KOPT-K1 (cell line): ENCODE results near the gene SLC29A2.
"Not testable (repeated sequence)": the region's sequence is repeated elsewhere in the genome, so short reads cannot be mapped to it uniquely, and the experiment has no call there.

Source experiments
- H3K27ac ChIP-seq: fragments of 200-600 bp; sonication (generic); 2 replicates; pipeline ENCODE4 v1.5.1; 2016; ENCODE audit warnings: antibody characterized with exemption, mild to moderate bottlenecking, low read depth, low read length; ENCODE audit not compliant: poor library complexity, severe bottlenecking
- H3K36me3 ChIP-seq: fragments of 200-600 bp; sonication (generic); 2 replicates; pipeline ENCODE4 v1.5.1; 2017; ENCODE audit warnings: antibody characterized with exemption, mild to moderate bottlenecking, low read length, moderate library complexity; ENCODE audit not compliant: insufficient read depth
- H3K9me3 ChIP-seq: fragments of 200-600 bp; sonication (generic); 2 replicates; pipeline ENCODE4 v1.5.1; 2017; ENCODE audit warnings: antibody characterized with exemption, low read length, mild to moderate bottlenecking; ENCODE audit not compliant: insufficient read depth, poor library complexity, severe bottlenecking

Gene SLC29A2

GRCh38 chr11:66326261-66327111 lies 45.1 kb downstream of the SLC29A2 start:
- Histone ChIP-seq H3K9me3 (no peaks in the 10 kb centered on the region), H3K36me3 (no peaks in the 10 kb centered on the region), H3K27ac (peak overlapping the region; percentile 92)

- H3K36me3 ChIP-seq = no peaks in the 10 kb centered on the region
- H3K27ac ChIP-seq = peak overlapping the region; percentile 92
- no peaks in the 10 kb centered on the region for H3K9me3 ChIP-seq
These were observed 46.3 kb downstream of the SLC29A2 start for GRCh38 chr11:66325263-66325671.

DNA sequence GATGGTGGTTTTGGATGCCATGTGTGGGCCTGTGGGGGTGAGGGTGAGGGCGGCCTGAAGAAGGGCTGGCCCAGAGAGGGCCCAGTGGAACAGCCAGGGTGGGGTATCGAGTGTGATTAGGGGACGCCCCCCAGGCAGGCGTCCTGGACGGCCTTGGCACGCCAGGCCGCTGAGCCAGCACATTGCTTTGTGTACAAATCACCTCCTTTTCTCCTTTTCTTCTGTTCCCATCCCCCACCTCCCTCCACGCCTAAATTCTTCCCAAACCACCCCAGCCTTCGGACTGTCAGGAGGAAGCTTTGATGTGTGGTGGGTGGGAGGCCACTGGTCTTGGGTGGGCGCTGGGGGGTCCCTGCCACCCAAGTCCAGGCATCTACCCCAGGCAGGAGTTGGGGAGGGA lies 46.9 kb downstream of the SLC29A2 start:
- Histone ChIP-seq H3K36me3 (no peaks in the 10 kb centered on the region), H3K27ac (peak overlapping the region; percentile 92), H3K9me3 (no peaks in the 10 kb centered on the region)

GRCh38 chr11:66323684-66324083 lies 47.9 kb downstream of the SLC29A2 start:
- no peak overlapping the region for H3K27ac ChIP-seq
- no peaks in the 10 kb centered on the region for H3K9me3 ChIP-seq
- no peaks in the 10 kb centered on the region for H3K36me3 ChIP-seq

DNA sequence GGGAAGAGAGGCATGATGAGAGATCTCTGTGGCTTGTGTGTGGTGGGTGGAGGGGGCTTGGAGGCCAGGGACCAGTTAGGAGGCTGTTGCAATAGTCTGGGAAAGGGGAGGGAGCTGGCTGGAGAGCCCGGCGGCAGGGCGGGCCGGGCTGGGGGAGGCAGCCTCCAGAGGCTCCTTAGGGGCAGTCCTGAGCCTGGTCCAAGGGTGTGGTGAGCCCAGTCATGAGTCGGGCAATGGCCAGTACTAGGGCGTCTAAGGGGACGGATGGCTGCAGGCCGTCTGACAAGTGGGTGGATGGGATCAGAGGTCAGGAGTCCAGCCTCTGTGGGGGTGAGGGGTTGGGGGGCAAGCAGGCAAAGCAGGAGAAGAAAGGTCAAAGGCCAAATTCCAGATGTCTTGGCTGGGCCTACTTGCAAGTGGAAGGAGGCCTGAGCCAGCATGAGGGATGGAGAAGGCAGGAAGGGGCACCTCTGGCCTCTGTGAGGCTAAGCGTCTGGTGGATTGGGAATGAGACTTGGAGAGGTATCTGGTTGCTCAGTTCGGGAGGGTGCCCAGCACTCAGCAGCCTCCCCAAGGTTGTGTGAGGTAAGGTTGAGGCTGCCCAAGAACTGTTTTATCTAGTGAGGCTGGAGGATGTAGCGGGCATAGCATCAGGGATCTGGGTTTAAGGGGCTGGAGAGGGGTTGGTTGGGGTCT lies 48.7 kb downstream of the SLC29A2 start:
- Histone ChIP-seq H3K27ac (no peak overlapping the region), H3K9me3 (no peaks in the 10 kb centered on the region), H3K36me3 (no peaks in the 10 kb centered on the region)

- H3K36me3 ChIP-seq = no peaks in the 10 kb centered on the region
- no peak overlapping the region for H3K27ac ChIP-seq
- no peaks in the 10 kb centered on the region for H3K9me3 ChIP-seq
These were observed 50.0 kb downstream of the SLC29A2 start for GRCh38 chr11:66321606-66322005.

DNA sequence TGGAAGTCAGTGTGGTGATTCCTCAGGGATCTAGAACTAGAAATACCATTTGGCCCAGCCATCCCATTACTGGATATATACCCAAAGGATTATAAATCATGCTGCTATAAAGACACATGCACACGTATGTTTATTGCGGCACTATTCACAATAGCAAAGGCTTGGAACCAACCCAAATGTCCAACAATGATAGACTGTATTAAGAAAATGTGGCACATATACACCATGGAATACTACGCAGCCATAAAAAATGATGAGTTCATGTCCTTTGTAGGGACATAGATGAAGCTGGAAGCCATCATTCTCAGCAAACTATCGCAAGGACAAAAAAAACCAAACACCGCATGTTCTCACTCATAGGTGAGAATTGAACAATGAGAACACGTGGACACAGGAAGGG lies 50.8 kb downstream of the SLC29A2 start:
- H3K36me3 ChIP-seq, H3K9me3 ChIP-seq, H3K27ac ChIP-seq: not testable (repeated sequence)

DNA sequence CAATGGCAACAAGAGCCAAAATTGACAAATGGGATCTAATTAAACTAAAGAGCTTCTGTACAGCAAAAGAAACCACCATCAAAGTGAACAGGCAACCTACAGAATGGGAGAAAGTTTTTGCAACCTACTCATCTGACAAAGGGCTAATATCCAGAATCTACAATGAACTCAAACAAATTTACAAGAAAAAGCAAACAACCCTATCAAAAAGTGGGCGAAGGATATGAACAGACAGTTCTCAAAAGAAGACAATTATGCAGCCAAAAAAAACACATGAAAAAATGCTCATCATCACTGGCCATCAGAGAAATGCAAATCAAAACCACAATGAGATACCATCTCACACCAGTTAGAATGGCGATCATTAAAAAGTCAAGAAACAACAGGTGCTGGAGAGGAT lies 51.3 kb downstream of the SLC29A2 start:
- H3K36me3 ChIP-seq, H3K9me3 ChIP-seq, H3K27ac ChIP-seq: not testable (repeated sequence)

DNA sequence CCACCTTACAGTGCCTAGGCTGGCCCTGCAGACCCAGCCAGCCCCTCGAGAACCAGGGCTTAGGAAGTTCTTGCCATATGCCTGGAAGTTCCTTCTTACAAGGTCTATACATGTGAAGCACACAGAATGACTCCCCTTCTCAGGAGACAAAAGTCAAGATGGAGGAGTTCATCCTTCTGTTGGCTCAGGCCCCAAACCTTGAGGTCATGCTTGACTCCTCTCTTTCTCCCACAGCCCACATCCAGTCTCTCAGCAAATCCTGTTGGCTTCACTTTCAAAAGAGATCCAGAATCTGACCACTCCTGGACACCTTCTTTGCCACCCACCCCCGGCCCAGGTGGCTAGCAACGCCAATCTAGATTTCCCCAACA lies 53.0 kb downstream of the SLC29A2 start:
- Histone ChIP-seq H3K9me3 (no peaks in the 10 kb centered on the region), H3K36me3 (no peaks in the 10 kb centered on the region), H3K27ac (peak overlapping the region; percentile 98)

GRCh38 chr11:66317723-66318599 lies 53.6 kb downstream of the SLC29A2 start:
- peak overlapping the region; percentile 98 for H3K27ac ChIP-seq
- H3K36me3 ChIP-seq = no peaks in the 10 kb centered on the region
- no peaks in the 10 kb centered on the region for H3K9me3 ChIP-seq

DNA sequence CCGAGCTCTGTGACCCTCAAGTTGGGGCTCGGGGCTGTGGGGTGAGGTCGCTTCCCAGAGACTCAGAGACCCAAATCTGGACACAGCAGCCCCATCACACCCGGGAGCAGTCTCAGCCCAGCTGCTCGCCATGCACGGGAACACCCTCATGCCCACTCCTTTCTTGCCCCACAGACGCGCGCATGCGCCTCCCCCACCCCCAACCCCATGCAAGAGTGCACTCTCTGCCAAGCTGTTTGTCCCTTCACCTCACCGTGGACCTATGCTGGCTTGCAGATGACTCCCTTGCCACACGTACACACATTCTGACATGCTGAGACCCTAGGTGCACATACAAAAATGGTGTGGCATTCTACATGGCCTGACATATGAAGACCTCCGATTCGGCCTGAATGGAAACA lies 54.2 kb downstream of the SLC29A2 start:
- Histone ChIP-seq H3K36me3 (no peaks in the 10 kb centered on the region), H3K27ac (peak overlapping the region; percentile 98)

DNA sequence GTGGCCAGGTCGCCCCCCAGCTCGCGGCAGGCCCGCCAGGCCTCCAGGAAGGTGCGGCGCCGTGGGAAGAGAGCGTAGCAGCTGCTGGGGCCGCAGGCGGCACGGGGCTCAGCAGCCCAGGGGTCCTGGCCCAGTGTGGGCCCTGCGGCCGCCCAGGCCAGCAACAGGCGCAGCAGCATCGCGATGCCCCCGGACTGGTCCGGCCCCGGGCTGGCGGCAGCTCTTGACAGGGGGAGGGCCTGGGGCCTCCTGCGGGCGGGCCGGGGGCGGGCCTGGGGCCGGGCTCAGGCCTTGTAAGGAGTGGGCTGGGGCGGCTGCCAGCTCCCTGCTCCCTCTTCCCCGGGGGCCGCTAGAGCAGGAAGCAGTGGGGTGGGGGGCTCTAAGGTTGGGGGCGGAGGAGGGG lies 54.7 kb downstream of the SLC29A2 start, which contains the start of gene CD248:
Gene CD248, minus strand, starts transcription at position 196 of the 403 bp plus-strand sequence. Its CDS starts 17 bp downstream, at position 179.
- Histone ChIP-seq H3K27ac (peak within 1 kb of the TSS; percentile 98), H3K36me3 (no peaks in the 10 kb centered on the region)

More for the DNA sequence above, 54.2 kb downstream of the SLC29A2 start:
- H3K9me3 ChIP-seq = no peaks in the 10 kb centered on the region

DNA sequence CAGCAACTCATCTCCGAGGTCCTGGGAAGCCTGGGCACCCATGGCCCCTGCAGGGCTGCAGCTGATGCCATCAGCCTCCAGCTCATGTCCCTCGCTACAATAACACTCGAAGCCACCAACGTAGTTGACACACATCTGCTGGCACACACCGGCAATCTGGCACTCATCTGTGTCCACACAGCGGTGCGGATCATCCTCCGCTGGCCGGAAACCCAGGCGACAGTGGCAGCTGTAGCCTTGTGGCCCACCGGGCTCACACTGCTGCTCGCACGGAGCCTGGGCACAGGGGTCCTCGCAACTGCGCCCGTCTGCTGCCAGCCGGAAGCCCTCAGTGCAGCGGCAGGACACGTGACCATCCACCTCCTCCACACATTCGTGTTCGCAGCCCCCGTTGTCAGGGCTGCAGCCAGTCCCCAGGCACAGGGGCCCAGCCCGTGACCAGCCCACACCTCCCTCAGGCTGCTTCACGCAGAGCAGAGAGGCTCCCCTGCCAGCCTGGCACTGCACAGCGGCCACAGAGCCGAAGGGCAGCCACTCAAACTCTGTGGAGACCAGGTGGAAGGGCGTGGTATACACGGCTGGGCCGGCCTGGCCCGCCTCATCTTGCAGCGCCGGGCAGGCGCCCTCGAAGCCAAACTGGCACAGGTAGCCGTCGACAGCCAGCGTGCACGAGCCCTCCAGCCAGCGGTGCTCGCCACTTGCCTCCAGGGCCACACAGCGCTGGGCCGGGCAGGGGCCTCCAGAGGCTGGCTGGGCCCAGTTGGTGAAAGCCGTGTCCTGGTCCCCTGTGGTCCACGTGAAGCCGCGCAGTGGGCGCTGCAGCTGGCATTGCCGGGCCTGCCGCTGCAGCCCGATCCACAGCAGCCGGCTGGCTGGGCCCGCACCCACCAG lies 55.4 kb downstream of the SLC29A2 start:
- Histone ChIP-seq H3K27ac (peak overlapping the region; percentile 98), H3K36me3 (no peaks in the 10 kb centered on the region)

More for the DNA sequence above, 54.7 kb downstream of the SLC29A2 start, which contains the start of gene CD248:
- H3K9me3 ChIP-seq = no peaks in the 10 kb centered on the region

DNA sequence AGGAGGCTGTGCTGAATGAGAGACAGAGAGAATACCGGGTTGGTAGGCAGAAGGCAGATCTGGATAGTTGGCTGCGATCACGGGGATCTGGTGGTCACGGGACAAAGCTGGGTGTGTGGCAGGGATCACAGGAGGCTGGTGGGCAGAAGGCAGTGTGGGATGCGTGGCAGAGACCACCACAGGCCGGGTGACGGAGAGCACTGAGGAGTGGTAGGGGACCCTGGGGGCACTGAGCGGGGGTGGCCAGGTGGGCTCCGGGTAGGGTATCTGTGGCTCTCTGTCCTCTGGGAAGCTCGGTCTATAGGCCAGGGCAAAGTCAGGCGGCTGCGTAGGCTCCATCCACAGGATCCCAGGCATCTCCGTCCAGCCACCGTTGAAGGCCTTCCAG lies 56.1 kb downstream of the SLC29A2 start:
- peak overlapping the region; percentile 98 for H3K27ac ChIP-seq
- H3K36me3 ChIP-seq = no peaks in the 10 kb centered on the region
- no peaks in the 10 kb centered on the region for H3K9me3 ChIP-seq

More for the DNA sequence above, 55.4 kb downstream of the SLC29A2 start:
- no peaks in the 10 kb centered on the region for H3K9me3 ChIP-seq
